Keratinocyte (primary cell): ENCODE measurements around the gene NIBAN1. TPM values are rescaled to one million over a fixed set of nuclear protein-coding genes. Genes with fewer than 3 reads are reported as not detected.

Experiments
- DNase-seq: peaks from one replicate; pipeline ENCODE4 v3.0.0-alpha.2; 2011; ENCODE audit warnings: low read depth, missing footprints, low spot score
- FAIRE-seq: peaks from 2 replicates; lab custom pipeline; 2011; peaks lifted over from hg19 to GRCh38; lab: Jason Lieb, UNC
- H2AFZ ChIP-seq: 2 replicates; pipeline ENCODE4 v1.6.0; 2012; ENCODE audit warnings: low read length, control low read depth, inconsistent platforms; ENCODE audit not compliant: control insufficient read depth
- H3K27ac ChIP-seq: 2 replicates; pipeline ENCODE4 v1.5.1; 2011; ENCODE audit warnings: low read length; ENCODE audit not compliant: control insufficient read depth, insufficient read depth
- H3K27me3 ChIP-seq: 3 replicates; pipeline ENCODE4 v1.6.0; 2011; ENCODE audit warnings: low read length; ENCODE audit not compliant: control insufficient read depth, insufficient read depth; ENCODE audit errors: extremely low read depth
- H3K36me3 ChIP-seq, 2 experiments: 2 replicates in 1 of 2; 3 replicates in 1 of 2; pipeline ENCODE4 v1.5.1; 2011; ENCODE audit warnings: low read length in 2 of 2, mild to moderate bottlenecking in 1 of 2; ENCODE audit not compliant: control insufficient read depth in 2 of 2, insufficient read depth in 2 of 2; ENCODE audit errors: extremely low read depth in 1 of 2
- H3K4me1 ChIP-seq: 3 replicates; pipeline ENCODE4 v1.5.1; 2011; ENCODE audit warnings: low read length; ENCODE audit not compliant: control insufficient read depth, insufficient read depth; ENCODE audit errors: extremely low read depth
- H3K4me2 ChIP-seq: 3 replicates; pipeline ENCODE4 v1.6.0; 2011; ENCODE audit warnings: low read depth, low read length; ENCODE audit not compliant: control insufficient read depth, insufficient read depth; ENCODE audit errors: extremely low read depth
- H3K4me3 ChIP-seq, 3 experiments: fragments of 200-600 bp in 1 of 3; sonication (generic) in 1 of 3; 2 replicates in 2 of 3; 3 replicates in 1 of 3; pipeline ENCODE4 v1.5.1; 2011 to 2016; ENCODE audit warnings: low read length in 3 of 3, mild to moderate bottlenecking in 3 of 3, control low read depth in 2 of 3, inconsistent platforms in 1 of 3, low read depth in 1 of 3, mixed read lengths in 1 of 3, mixed run types in 1 of 3, moderate library complexity in 1 of 3; ENCODE audit not compliant: control insufficient read depth in 2 of 3, insufficient read depth in 2 of 3; ENCODE audit errors: extremely low read depth in 1 of 3
- H3K79me2 ChIP-seq: 2 replicates; pipeline ENCODE4 v1.6.0; 2012; ENCODE audit warnings: low read length; ENCODE audit not compliant: control insufficient read depth, insufficient read depth
- H3K9ac ChIP-seq: 3 replicates; pipeline ENCODE4 v1.6.0; 2011; ENCODE audit warnings: low read length; ENCODE audit not compliant: control insufficient read depth, insufficient read depth; ENCODE audit errors: extremely low read depth
- H3K9me1 ChIP-seq: 3 replicates; pipeline ENCODE4 v1.6.0; 2011; ENCODE audit warnings: low read length; ENCODE audit not compliant: control insufficient read depth, insufficient read depth; ENCODE audit errors: extremely low read depth
- H3K9me3 ChIP-seq: 2 replicates; pipeline ENCODE4 v1.5.1; 2012; ENCODE audit warnings: low read depth, low read length; ENCODE audit not compliant: control insufficient read depth
- H4K20me1 ChIP-seq: 3 replicates; pipeline ENCODE4 v1.6.0; 2011; ENCODE audit warnings: low read length; ENCODE audit not compliant: control insufficient read depth, insufficient read depth; ENCODE audit errors: extremely low read depth
- CTCF ChIP-seq, 3 experiments: IDR thresholded peaks in 1 of 3; conservative IDR thresholded peaks in 1 of 3; optimal IDR thresholded peaks in 1 of 3; 2 replicates in 2 of 3; 3 replicates in 1 of 3; pipeline versions ENCODE3 to v1.5.1; 2011; ENCODE audit warnings: low read length in 3 of 3, mild to moderate bottlenecking in 3 of 3, moderate library complexity in 2 of 3, control low read depth in 1 of 3, inconsistent platforms in 1 of 3; ENCODE audit not compliant: insufficient read depth in 2 of 3; ENCODE audit errors: extremely low read depth in 1 of 3
- EZH2 ChIP-seq: IDR thresholded peaks from one replicate; pipeline ENCODE4 v1.6.1; 2012; ENCODE audit warnings: inconsistent platforms, mild to moderate bottlenecking, low read length, moderate library complexity
- dilution Hi-C: fragments of 300-500 bp; cut with MboI; formaldehyde crosslinking; loops from one replicate; pipeline ENCODE4 v1.7.0; 2020; ENCODE audit warnings: low sequenced_read_pairs; ENCODE audit not compliant: extremely low pct_ligation_motif_present
- polyA plus RNA-seq, 5 experiments: library from polyadenylated mRNA; depleted of rRNA in 3 of 5; stranded (reverse) in 3 of 5; stranded (forward) in 1 of 5; unstranded in 1 of 5; fragments of >200 nt; gene quantifications; 1 replicate in 1 of 5; 2 replicates in 3 of 5; 3 replicates in 1 of 5; pipeline versions ENCODE4 v1.2.1 to v1.2.3, GENCODE V29; 2011 to 2012; ENCODE audit warnings: missing spikeins in 2 of 5, low read depth in 1 of 5, low replicate concordance in 1 of 5

Gene NIBAN1
- polyA plus RNA-seq, 1 donor (not counting 4 experiments of a cell fraction or from before 2014, with no cell fraction given), result 10.6 TPM

- H3K27me3 ChIP-seq, result no peaks in the 10 kb centered on the region
- no peaks in the 10 kb centered on the region for H4K20me1 ChIP-seq
- dilution Hi-C loops, result no loop called here
- H3K9me1 ChIP-seq, result no peaks in the 10 kb centered on the region
- H3K4me1 ChIP-seq, result peaks cover 3% of the 10 kb centered on the region
- FAIRE-seq (no peak), DNase-seq (no peak)
- no peaks in the 10 kb centered on the region for H3K36me3 ChIP-seq
- no peaks in the 10 kb centered on the region for H3K79me2 ChIP-seq
- H3K4me3 ChIP-seq, result no peak overlapping the region
- no peak overlapping the region for H3K9ac ChIP-seq
- no peak for TF ChIP-seq EZH2
- no peak for TF ChIP-seq CTCF (optimal IDR thresholded peaks at IDR 0.05 in 1 of 3, IDR thresholded peaks at IDR 0.05 in 1 of 3, conservative IDR thresholded peaks at IDR 0.05 in 1 of 3; ENCODE audit: extremely low read depth in 1 of 3, insufficient read depth in 2 of 3, low read length in 3 of 3)
- H3K27ac ChIP-seq, result no peak overlapping the region
- H2AFZ ChIP-seq, result no peak overlapping the region
- H3K9me3 ChIP-seq, result no peaks in the 10 kb centered on the region
- no peak overlapping the region for H3K4me2 ChIP-seq
Observed at GRCh38 chr1:184930645-184931044, 43.7 kb downstream of the NIBAN1 start.

DNA sequence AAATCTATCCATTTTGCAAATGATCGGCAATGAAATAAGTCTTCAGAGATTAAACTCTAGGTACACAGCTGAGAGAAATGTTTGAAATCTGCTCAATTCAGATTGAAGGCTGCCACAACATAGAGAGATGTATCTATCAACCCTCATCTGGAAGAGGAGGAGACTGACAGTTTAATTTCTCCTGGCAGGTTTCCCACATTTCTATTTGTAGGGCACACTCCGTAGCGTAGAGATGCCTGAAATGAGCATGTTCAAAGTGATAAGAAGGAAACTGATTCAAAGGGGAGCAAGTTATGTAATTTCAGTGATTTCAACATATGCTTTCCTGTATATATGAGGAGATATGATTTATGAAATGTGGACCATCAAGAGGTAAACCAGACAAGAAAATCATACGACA, 44.1 kb downstream of the NIBAN1 start:
- H3K9me1 ChIP-seq, result no peaks in the 10 kb centered on the region
- no peak overlapping the region for H2AFZ ChIP-seq
- peaks cover 3% of the 10 kb centered on the region for H3K4me1 ChIP-seq
- no peaks in the 10 kb centered on the region for H3K9me3 ChIP-seq
- dilution Hi-C loops, result no loop called here
- DNase-seq (no peak), FAIRE-seq (no peak)
- no peaks in the 10 kb centered on the region for H3K79me2 ChIP-seq
- H4K20me1 ChIP-seq, result no peaks in the 10 kb centered on the region
- no peak for TF ChIP-seq CTCF (optimal IDR thresholded peaks at IDR 0.05 in 1 of 3, IDR thresholded peaks at IDR 0.05 in 1 of 3, conservative IDR thresholded peaks at IDR 0.05 in 1 of 3; ENCODE audit: extremely low read depth in 1 of 3, insufficient read depth in 2 of 3, low read length in 3 of 3)
- no peak for TF ChIP-seq EZH2
- H3K27me3 ChIP-seq, result no peaks in the 10 kb centered on the region
- no peak overlapping the region for H3K4me2 ChIP-seq
- no peak overlapping the region for H3K9ac ChIP-seq
- no peak overlapping the region for H3K27ac ChIP-seq
- no peaks in the 10 kb centered on the region for H3K36me3 ChIP-seq
- no peak overlapping the region for H3K4me3 ChIP-seq
